ENCODE results near the gene LRBA. TPM values are rescaled to one million over a fixed set of nuclear protein-coding genes. Genes with fewer than 3 reads are reported as not detected.

LRBA gene
- polyA plus RNA-seq, 2 of the 4 experiments (the other 2 are of a cell fraction) = 10.7 to 25.1 TPM

- H3K9me3 ChIP-seq = no peaks in the 10 kb centered on the region
- DNase-seq (ENCODE audit: low read depth in 1 of 2, low spot score in 1 of 2) (peak; percentile 19 to 37), ATAC-seq (peak; percentile 47 to 70; a peak in 3 of 6 replicates), FAIRE-seq (no peak)
- 45% methylated on average over 6 of the region's 6 CpGs for WGBS (ENCODE audit: missing lambda C conversion rate)
- peaks cover 41% of the 10 kb centered on the region for H3K4me1 ChIP-seq
- CTCF ChIA-PET = interaction anchor here (0.6 to 3.7 kb wide), 38 partner anchors 9 to 941 kb away, joined by 3 to 40 read pairs (median 4); no protein-coding TSS in a partner anchor
- H3K27ac ChIP-seq = peak overlapping the region; percentile 10 to 73; a peak in 4 of 6 replicates
- no peak for TF ChIP-seq ELK1 (IDR thresholded peaks at IDR 0.05; ENCODE audit: low read depth, low read length)
- TF ChIP-seq ZNF302 (CRISPR knock-in tag; IDR thresholded peaks at IDR 0.05) = no peak
- TF ChIP-seq FOSB (CRISPR knock-in tag; IDR thresholded peaks at IDR 0.05) = no peak
- TF ChIP-seq KDM1A (IDR thresholded peaks at IDR 0.05; ENCODE audit: low read depth) = no peak
- TF ChIP-seq MAFK (IDR thresholded peaks at IDR 0.05; ENCODE audit: partially characterized antibody) = no peak
- TF ChIP-seq POLR2A (IDR thresholded peaks at IDR 0.05; ENCODE audit: low read length) = no peak
- no peak for TF ChIP-seq EP300 (IDR thresholded peaks at IDR 0.05)
- no peak for TF ChIP-seq JUNB (IDR thresholded peaks at IDR 0.05)
- peak; percentile 79 to 81 for TF ChIP-seq RAD21 (conservative IDR thresholded peaks at IDR 0.05 in 1 of 2, IDR thresholded peaks at IDR 0.05 in 1 of 2)
- TF ChIP-seq HDAC2 (IDR thresholded peaks at IDR 0.05) = no peak
- TF ChIP-seq SMC3 (IDR thresholded peaks at IDR 0.05) = peak; percentile 72
- no peak for TF ChIP-seq HOXB5 (CRISPR knock-in tag; IDR thresholded peaks at IDR 0.05)
- TF ChIP-seq BHLHE40 (IDR thresholded peaks at IDR 0.05; ENCODE audit: low read depth, low read length) = no peak
- TF ChIP-seq HOXA7 (CRISPR knock-in tag; IDR thresholded peaks at IDR 0.05) = no peak
- TF ChIP-seq ZFP36 (IDR thresholded peaks at IDR 0.05; ENCODE audit: borderline replicate concordance, partially characterized antibody) = no peak
- TF ChIP-seq ESRRA (IDR thresholded peaks at IDR 0.05; ENCODE audit: borderline replicate concordance, low read length) = no peak
- TF ChIP-seq, protein P1, sequence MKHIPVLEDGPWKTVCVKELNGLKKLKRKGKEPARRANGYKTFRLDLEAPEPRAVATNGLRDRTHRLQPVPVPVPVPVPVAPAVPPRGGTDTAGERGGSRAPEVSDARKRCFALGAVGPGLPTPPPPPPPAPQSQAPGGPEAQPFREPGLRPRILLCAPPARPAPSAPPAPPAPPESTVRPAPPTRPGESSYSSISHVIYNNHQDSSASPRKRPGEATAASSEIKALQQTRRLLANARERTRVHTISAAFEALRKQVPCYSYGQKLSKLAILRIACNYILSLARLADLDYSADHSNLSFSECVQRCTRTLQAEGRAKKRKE (CRISPR knock-in tag; IDR thresholded peaks at IDR 0.05; ENCODE audit: low read depth) = no peak
- TF ChIP-seq RFX5 (IDR thresholded peaks at IDR 0.05) = no peak
- TF ChIP-seq JUN (IDR thresholded peaks at IDR 0.05) = no peak
- peak; percentile 75 for TF ChIP-seq CTCF (IDR thresholded peaks at IDR 0.05)
- no peak for TF ChIP-seq CHD2 (IDR thresholded peaks at IDR 0.05; ENCODE audit: low read length, partially characterized antibody)
- no peak for TF ChIP-seq CEBPB (IDR thresholded peaks at IDR 0.05)
- TF ChIP-seq SREBF2 (IDR thresholded peaks at IDR 0.05) = no peak
- TF ChIP-seq CBX2 (IDR thresholded peaks at IDR 0.05; ENCODE audit: borderline replicate concordance, low read depth) = no peak
- TF ChIP-seq ZSCAN20 (CRISPR knock-in tag; IDR thresholded peaks at IDR 0.05) = no peak
- no peak for TF ChIP-seq NFE2L2 (conservative IDR thresholded peaks at IDR 0.05; ENCODE audit: low read length)
- no peak overlapping the region for H3K4me3 ChIP-seq
- no peak overlapping the region for H3K4me2 ChIP-seq
- POLR2A ChIA-PET = interaction anchor here (1.8 kb wide), 1 partner anchor 18 kb away, joined by 7 read pairs; no protein-coding TSS in a partner anchor
These were observed 772.1 kb downstream of the LRBA start for GRCh38 chr4:150242820-150243458.

DNA sequence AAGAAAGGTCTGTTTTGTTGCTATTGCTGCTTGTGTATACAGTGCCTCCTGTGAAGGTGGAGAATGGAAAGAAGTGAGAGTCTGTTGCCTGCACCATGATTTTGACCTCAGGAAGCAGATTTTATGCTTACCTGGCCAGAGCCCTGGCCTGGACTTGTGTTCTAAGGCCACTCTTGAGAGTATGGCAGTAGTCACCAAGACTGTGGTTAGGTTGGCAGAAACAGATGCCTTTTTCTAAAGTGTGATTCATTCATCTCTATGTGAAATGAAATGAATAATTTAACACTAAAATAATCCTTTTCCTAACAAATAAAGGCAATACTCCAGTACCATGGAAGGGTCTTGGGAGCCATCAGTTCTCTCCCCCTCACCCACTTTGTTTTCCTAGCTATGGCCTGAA lies 775.1 kb downstream of the LRBA start:
- ATAC-seq (no peak), FAIRE-seq (no peak), DNase-seq (ENCODE audit: low read depth in 1 of 2, low spot score in 1 of 2) (no peak)
- Histone ChIP-seq H3K4me3 (no peak overlapping the region), H3K27ac (peak overlapping the region; percentile 37 to 68; a peak in 3 of 6 replicates), H3K9me3 (no peaks in the 10 kb centered on the region), H3K4me1 (peaks cover 63% of the 10 kb centered on the region), H3K4me2 (no peak overlapping the region)
- POLR2A ChIA-PET = no interaction called here
- CTCF ChIA-PET = interaction anchor here (0.7 kb wide), 1 partner anchor 100 kb away, joined by 3 read pairs; no protein-coding TSS in a partner anchor
- TF ChIP-seq EHMT2 (IDR thresholded peaks at IDR 0.05; ENCODE audit: low read depth) (no peak), HOXB5 (CRISPR knock-in tag; IDR thresholded peaks at IDR 0.05) (no peak), KDM5A (IDR thresholded peaks at IDR 0.05) (no peak), PHF8 (IDR thresholded peaks at IDR 0.05; ENCODE audit: borderline replicate concordance, low read depth) (no peak), MAZ (IDR thresholded peaks at IDR 0.05; ENCODE audit: borderline replicate concordance, low read depth, low read length) (no peak), CHD4 (IDR thresholded peaks at IDR 0.05; ENCODE audit: borderline replicate concordance) (no peak), MAFK (IDR thresholded peaks at IDR 0.05; ENCODE audit: partially characterized antibody) (no peak), NR3C1 (IDR thresholded peaks at IDR 0.05) (no peak)
- TF ChIP-seq, protein P2, sequence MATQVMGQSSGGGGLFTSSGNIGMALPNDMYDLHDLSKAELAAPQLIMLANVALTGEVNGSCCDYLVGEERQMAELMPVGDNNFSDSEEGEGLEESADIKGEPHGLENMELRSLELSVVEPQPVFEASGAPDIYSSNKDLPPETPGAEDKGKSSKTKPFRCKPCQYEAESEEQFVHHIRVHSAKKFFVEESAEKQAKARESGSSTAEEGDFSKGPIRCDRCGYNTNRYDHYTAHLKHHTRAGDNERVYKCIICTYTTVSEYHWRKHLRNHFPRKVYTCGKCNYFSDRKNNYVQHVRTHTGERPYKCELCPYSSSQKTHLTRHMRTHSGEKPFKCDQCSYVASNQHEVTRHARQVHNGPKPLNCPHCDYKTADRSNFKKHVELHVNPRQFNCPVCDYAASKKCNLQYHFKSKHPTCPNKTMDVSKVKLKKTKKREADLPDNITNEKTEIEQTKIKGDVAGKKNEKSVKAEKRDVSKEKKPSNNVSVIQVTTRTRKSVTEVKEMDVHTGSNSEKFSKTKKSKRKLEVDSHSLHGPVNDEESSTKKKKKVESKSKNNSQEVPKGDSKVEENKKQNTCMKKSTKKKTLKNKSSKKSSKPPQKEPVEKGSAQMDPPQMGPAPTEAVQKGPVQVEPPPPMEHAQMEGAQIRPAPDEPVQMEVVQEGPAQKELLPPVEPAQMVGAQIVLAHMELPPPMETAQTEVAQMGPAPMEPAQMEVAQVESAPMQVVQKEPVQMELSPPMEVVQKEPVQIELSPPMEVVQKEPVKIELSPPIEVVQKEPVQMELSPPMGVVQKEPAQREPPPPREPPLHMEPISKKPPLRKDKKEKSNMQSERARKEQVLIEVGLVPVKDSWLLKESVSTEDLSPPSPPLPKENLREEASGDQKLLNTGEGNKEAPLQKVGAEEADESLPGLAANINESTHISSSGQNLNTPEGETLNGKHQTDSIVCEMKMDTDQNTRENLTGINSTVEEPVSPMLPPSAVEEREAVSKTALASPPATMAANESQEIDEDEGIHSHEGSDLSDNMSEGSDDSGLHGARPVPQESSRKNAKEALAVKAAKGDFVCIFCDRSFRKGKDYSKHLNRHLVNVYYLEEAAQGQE (IDR thresholded peaks at IDR 0.05) = no peak

Data from A549 (cell line).